Sigmoid colon (tissue), 7 donors: ENCODE data around the gene FOXD2. TPM values are rescaled to one million over a fixed set of nuclear protein-coding genes. Genes with fewer than 3 reads are reported as not detected.

Source experiments
- DNase-seq: peaks from one replicate; pipeline ENCODE4 v3.0.0-alpha.2; 2019
- H3K27ac ChIP-seq, 4 donors: fragments of 200-600 bp; sonication (generic); one replicate each; pipeline ENCODE4 v1.5.1; 2016 to 2019; ENCODE audit warnings: mild to moderate bottlenecking in 1 of 4
- H3K27me3 ChIP-seq, 3 donors: fragments of 200-600 bp; sonication (generic); one replicate each; pipeline ENCODE4 v1.5.1; 2019; ENCODE audit warnings: mild to moderate bottlenecking in 1 of 3
- H3K36me3 ChIP-seq, 4 donors: fragments of 200-600 bp; sonication (generic); one replicate each; pipeline ENCODE4 v1.5.1; 2016 to 2019
- H3K4me1 ChIP-seq, 4 donors: fragments of 200-600 bp; sonication (generic); one replicate each; pipeline ENCODE4 v1.5.1; 2017 to 2019
- H3K4me3 ChIP-seq, 4 donors: fragments of 200-600 bp; sonication (generic); one replicate each; pipeline ENCODE4 v1.5.1; 2017 to 2019; ENCODE audit warnings: mild to moderate bottlenecking in 2 of 4, moderate library complexity in 1 of 4
- H3K9me3 ChIP-seq, 4 donors: fragments of 200-600 bp in 3 of 4; sonication (generic) in 3 of 4; one replicate each; pipeline versions ENCODE4 v1.5.1 to v1.6.1; 2013 to 2019
- CTCF ChIP-seq, 4 experiments: fragments of 450-650 bp in 3 of 4; fragments of 200-600 bp in 1 of 4; IDR thresholded peaks; one replicate each; pipeline ENCODE4 v1.5.1; 2016 to 2019; ENCODE audit warnings: antibody characterized with exemption in 4 of 4, mild to moderate bottlenecking in 3 of 4, moderate library complexity in 2 of 4
- EP300 ChIP-seq, 4 donors: sonication (generic); formaldehyde crosslinking; IDR thresholded peaks; one replicate each; pipeline ENCODE4 v1.6.1; 2017; ENCODE audit warnings: antibody characterized with exemption in 4 of 4
- POLR2A ChIP-seq, 2 donors: fragments of 450-650 bp; IDR thresholded peaks; one replicate each; pipeline ENCODE4 v1.6.1; 2016; ENCODE audit warnings: antibody characterized with exemption in 2 of 2, mild to moderate bottlenecking in 2 of 2, moderate library complexity in 2 of 2
- POLR2AphosphoS5 ChIP-seq, 4 donors: sonication (generic); formaldehyde crosslinking; IDR thresholded peaks; one replicate each; pipeline ENCODE4 v1.6.1; 2017; ENCODE audit warnings: antibody characterized with exemption in 4 of 4
- whole genome bisulfite sequencing, 2 donors: extraction: QIAGEN DNeasy Blood & Tissue Kit; methylation state at CpG; one replicate each; pipeline ENCODE4 v1.1.7; 2013; 5-methylcytosine and 5-hydroxymethylcytosine counted together
- intact Hi-C: fragments of 100-400 bp; cut with DNase I; formaldehyde crosslinking; loops from one replicate; pipeline ENCODE4 v1.15.1; 2023
- polyA plus RNA-seq, 3 donors: library from polyadenylated mRNA; stranded (reverse); fragments of 200-250 nt; gene quantifications; one replicate each; pipeline ENCODE4 v1.2.3, GENCODE V29; 2013
- total RNA-seq, 4 donors: library from RNA; depleted of rRNA; stranded (reverse); fragments of >200 nt; gene quantifications; one replicate each; pipeline ENCODE4 v1.1.0, GENCODE V29; 2016
- donor health status: healthy with polysubstance abuse.
- donor health status: Bipolar disorder and iron deficiency.
- donor health status: healthy.

Gene FOXD2
- total and polyA plus RNA-seq, 7 donors = under 0.01 to 4.9 (median 3.0) TPM; not detected in 2

- Histone ChIP-seq H3K27me3 (peaks cover 0 to 4% (median 0%) of the 10 kb centered on the region in 3 donors), H3K9me3 (no peaks in the 10 kb centered on the region), H3K27ac (no peak overlapping the region), H3K4me1 (no peaks in the 10 kb centered on the region), H3K4me3 (no peak overlapping the region), H3K36me3 (no peaks in the 10 kb centered on the region)
- WGBS, 2 donors = 83 to 92% methylated on average over 12 of the region's 12 CpGs
- no peak for TF ChIP-seq CTCF (IDR thresholded peaks at IDR 0.05)
- no peak for TF ChIP-seq POLR2A (IDR thresholded peaks at IDR 0.05)
- TF ChIP-seq EP300 (IDR thresholded peaks at IDR 0.05) = no peak
- no peak for TF ChIP-seq POLR2AphosphoS5 (IDR thresholded peaks at IDR 0.05)
- DNase-seq = no peak
- intact Hi-C loops = no loop called here
Observed at GRCh38 chr1:47409311-47410067, 28.4 kb upstream of the FOXD2 start.

- no peak for DNase-seq
- H3K36me3 ChIP-seq = no peaks in the 10 kb centered on the region
- intact Hi-C loops = no loop called here
- no peaks in the 10 kb centered on the region for H3K9me3 ChIP-seq
- TF ChIP-seq CTCF (IDR thresholded peaks at IDR 0.05) (no peak), EP300 (IDR thresholded peaks at IDR 0.05) (no peak), POLR2A (IDR thresholded peaks at IDR 0.05) (no peak), POLR2AphosphoS5 (IDR thresholded peaks at IDR 0.05) (no peak)
- H3K27me3 ChIP-seq = peaks cover 0 to 9% (median 2%) of the 10 kb centered on the region in 3 donors
- no peak overlapping the region for H3K27ac ChIP-seq
- H3K4me3 ChIP-seq = no peak overlapping the region
- WGBS, 2 donors = 48 to 70% methylated on average over 3 of the region's 3 CpGs
- H3K4me1 ChIP-seq = no peaks in the 10 kb centered on the region
Observed at GRCh38 chr1:47410068-47410455, 27.8 kb upstream of the FOXD2 start.

GRCh38 chr1:47411436-47411835 is 26.4 kb upstream of the FOXD2 start:
- 50 to 51% methylated on average over 2 of the region's 2 CpGs for WGBS, 2 donors
- TF ChIP-seq EP300 (IDR thresholded peaks at IDR 0.05) (no peak), POLR2AphosphoS5 (IDR thresholded peaks at IDR 0.05) (no peak), CTCF (IDR thresholded peaks at IDR 0.05) (no peak), POLR2A (IDR thresholded peaks at IDR 0.05) (no peak)

GRCh38 chr1:47412437-47412836 is 25.4 kb upstream of the FOXD2 start:
- TF ChIP-seq CTCF (IDR thresholded peaks at IDR 0.05) (no peak), POLR2A (IDR thresholded peaks at IDR 0.05) (no peak), POLR2AphosphoS5 (IDR thresholded peaks at IDR 0.05) (no peak), EP300 (IDR thresholded peaks at IDR 0.05) (no peak)
- peaks cover 16 to 27% (median 20%) of the 10 kb centered on the region in 3 donors for H3K27me3 ChIP-seq
- 94% methylated on average over 14 of the region's 14 CpGs for WGBS, 2 donors
- no peak for DNase-seq
- H3K36me3 ChIP-seq = no peaks in the 10 kb centered on the region
- intact Hi-C loops = no loop called here
- no peak overlapping the region for H3K4me3 ChIP-seq
- H3K4me1 ChIP-seq = peaks cover 0 to 9% (median 3%) of the 10 kb centered on the region in 4 donors
- no peaks in the 10 kb centered on the region for H3K9me3 ChIP-seq
- H3K27ac ChIP-seq = no peak overlapping the region

More at GRCh38 chr1:47411436-47411835, 26.4 kb upstream of the FOXD2 start:
- Histone ChIP-seq H3K27ac (no peak overlapping the region), H3K4me1 (peaks cover 0 to under 1% (median 0%) of the 10 kb centered on the region in 4 donors), H3K36me3 (no peaks in the 10 kb centered on the region), H3K9me3 (no peaks in the 10 kb centered on the region), H3K27me3 (peaks cover 6 to 22% (median 13%) of the 10 kb centered on the region in 3 donors), H3K4me3 (no peak overlapping the region)
- DNase-seq = no peak
- intact Hi-C loops = no loop called here
